NCI-H524 (cell line): ENCODE measurements around the gene NECAP2.

ENCODE experiments used
- DNase-seq, 2 experiments: peaks; one replicate each; lab custom pipeline; 2025; lab: John Stamatoyannopoulos, UW

Gene NECAP2, protein sequence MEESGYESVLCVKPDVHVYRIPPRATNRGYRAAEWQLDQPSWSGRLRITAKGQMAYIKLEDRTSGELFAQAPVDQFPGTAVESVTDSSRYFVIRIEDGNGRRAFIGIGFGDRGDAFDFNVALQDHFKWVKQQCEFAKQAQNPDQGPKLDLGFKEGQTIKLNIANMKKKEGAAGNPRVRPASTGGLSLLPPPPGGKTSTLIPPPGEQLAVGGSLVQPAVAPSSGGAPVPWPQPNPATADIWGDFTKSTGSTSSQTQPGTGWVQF

DNA sequence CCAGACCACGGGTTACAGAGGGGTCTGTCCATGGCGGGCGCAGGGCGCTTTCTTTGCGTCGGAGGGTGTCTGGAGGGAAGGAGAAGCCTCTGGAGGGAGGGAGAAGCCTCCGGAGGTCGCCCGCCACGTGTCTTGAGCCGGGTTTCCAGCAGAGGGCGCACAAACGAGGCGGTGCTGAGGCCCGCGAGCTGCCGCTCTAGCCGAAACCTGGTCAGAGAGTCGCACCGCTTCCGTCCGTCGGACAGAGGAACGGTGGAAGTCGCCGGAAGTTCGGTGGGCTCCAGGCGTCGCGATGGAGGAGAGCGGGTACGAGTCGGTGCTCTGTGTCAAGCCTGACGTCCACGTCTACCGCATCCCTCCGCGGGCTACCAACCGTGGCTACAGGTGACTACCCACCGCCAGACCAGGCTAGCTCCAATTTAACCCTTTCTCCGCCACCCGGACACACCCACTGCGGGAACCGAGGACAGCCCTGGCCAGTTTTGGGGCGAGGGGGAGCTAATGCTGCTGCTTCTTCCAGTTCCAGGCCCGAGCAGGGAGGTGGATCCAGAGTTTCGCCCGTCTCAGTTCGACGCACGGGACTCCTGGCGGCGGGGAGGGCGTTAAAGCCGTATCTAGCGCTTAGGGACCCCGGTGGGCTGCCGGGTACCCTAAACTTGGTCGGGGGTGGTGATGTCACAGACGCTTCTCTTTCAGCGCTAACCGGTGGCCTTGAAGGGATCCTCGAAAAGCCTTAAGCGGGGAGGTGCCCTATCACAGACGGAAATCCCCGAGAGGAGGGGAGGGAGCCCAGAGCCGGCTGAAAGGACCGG, at the start of gene NECAP2:
Gene NECAP2 (plus strand): TSS at position 255 of the 812 bp plus-strand sequence. CDS start 38 bp downstream, at position 293.
- peak; percentile 78 to 90 for DNase-seq

DNA sequence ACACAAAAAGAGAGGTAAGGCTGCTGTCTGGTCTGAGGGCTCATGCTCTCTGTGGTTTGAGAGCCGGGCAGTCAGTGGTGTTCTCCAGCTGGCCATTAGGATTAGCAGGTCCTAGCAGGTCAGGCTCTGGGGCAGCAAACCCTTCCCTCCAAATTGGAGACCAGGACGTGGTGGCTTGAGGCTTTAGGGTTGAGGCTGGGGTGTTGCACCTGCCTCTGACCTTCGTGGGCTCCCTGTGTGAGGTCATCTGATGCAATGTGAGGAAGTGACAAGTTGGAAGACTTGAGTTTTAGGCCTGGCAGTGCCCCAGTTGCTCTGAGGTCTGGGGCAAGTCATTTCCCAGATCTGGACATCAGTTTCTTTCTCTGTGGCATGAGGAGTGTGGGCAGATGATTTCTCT, 49.1 kb upstream of the NECAP2 start:
- DNase-seq, result no peak

DNA sequence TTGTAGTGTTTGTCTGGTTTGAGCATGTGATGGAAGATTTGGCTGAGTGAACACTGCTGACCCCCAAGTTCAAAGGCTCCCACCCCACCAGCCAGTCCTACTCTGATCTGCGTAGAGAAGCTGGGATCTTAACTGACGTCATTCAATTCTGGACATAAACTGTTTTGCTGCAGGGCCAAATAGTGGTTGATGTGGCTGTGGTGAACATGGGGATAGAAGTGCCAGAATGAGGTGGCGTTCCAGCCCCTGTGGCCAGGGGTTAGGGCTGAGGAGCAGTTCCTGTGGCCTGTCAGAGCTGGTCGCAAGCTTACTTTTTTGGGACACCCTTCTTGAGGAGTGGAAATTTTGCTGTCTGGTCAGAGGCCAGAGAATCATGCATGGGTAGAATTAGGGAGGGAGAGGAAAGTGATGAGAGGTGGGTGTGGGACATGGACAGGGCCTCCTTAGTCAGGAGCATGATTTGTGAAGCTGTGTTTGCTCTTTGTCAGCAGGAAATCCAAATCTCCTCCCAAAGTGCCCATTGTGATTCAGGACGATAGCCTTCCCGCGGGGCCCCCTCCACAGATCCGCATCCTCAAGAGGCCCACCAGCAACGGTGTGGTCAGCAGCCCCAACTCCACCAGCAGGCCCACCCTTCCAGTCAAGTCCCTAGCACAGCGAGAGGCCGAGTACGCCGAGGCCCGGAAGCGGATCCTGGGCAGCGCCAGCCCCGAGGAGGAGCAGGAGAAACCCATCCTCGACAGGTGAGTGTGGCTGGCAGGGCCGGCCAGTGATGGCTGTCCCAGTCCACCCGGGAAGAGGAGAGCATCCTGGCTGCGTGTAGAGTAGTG, 47.6 kb upstream of the NECAP2 start:
- DNase-seq, result no peak

DNA sequence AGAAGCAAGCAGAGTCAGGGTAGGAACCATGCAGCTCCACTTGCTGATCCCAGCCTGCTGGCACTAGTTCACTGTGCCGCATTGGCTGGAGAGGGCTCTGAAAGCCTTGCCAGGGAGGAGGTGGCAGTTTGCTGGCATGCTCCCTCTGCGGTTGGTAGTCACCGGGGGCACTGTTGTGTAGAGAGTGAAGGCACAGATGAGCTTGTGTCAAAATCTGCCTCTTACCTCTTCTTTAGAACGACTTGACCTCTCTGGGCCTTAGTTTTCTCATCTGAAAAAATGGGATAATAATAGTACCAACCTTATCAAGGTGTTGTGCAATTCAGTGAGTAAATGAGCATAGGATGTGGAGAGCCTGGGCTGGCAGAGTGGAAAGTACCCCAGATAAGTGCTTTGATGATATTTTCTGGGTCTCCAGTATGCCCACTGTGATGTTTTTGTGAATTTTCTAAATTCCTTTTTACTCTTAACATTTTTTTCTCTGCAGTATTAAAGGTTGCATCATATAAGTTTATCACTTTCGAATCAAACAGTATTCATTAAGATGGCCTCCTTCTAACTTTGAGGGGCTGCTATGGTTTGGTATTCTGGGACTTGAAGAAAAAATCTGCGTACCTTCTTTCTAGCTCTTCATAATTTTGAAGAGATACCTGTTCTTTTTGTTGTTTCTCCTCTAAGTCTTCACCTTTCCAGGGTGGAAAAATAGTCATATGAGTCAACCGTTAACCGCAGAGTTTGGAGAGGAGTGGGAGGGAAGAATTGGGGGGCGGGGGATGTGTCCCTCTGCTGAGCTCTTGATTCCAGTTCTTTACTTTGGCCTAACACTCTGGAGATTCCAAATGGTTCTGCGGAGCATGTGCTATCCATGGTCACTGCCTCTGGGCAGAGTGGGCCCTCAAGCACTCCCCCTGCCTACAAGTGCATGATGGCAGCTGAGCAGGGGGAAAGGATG, 46.7 kb upstream of the NECAP2 start:
- DNase-seq, result no peak

DNA sequence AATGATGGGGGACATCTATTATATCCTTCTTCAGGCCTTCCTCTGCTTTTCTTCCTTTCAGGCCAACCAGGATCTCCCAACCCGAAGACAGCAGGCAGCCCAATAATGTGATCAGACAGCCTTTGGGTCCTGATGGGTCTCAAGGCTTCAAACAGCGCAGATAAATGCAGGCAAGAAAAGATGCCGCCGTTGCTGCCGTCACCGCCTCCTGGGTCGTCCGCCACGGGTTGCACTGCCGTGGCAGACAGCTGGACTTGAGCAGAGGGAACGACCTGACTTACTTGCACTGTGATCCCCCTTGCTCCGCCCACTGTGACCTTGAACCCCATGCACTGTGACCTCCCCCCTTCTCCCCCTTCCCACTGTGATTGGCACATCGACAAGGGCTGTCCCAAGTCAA, 45.5 kb upstream of the NECAP2 start:
- no peak for DNase-seq

DNA sequence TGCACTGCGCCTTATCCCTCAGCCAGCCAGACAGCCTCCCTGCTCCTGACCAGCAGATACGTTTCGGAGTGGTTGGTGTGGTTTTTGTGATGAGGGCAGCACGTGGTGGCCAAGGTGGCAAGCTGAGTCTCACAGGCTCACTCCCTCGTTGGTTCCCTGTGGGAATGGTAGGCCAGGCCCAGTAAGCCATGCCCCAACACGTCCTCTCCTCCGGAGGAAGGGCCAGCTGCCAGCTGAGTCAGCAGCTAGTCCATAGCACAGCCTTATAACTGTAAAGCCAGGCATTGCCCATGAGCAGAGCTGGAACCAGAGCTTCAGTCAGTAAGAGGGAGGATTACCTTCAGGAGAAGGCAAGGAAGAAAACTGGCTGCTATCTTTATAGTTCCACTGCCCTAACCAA, 43.9 kb upstream of the NECAP2 start:
- peak; percentile 3 to 38 for DNase-seq

DNA sequence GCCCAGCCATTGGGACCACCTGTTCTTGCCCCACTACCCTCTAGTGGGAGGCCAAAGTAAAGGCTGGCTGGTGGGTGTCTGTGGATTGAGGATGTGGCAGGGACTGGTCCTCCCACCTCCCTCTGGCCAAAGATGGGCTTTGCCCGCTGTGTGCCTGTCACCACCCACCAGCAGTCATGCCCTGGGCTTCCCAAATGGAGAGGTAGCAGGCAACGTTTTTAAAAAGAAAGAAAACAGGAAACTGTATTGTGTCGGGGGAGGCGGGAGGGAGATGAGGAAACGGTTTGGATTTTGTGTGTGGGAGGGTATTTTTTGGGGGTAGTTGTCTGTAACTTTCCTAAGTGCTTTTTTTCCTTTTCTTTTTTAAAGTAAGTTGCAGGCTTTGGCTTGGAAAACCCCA, 43.4 kb upstream of the NECAP2 start:
- no peak for DNase-seq

DNA sequence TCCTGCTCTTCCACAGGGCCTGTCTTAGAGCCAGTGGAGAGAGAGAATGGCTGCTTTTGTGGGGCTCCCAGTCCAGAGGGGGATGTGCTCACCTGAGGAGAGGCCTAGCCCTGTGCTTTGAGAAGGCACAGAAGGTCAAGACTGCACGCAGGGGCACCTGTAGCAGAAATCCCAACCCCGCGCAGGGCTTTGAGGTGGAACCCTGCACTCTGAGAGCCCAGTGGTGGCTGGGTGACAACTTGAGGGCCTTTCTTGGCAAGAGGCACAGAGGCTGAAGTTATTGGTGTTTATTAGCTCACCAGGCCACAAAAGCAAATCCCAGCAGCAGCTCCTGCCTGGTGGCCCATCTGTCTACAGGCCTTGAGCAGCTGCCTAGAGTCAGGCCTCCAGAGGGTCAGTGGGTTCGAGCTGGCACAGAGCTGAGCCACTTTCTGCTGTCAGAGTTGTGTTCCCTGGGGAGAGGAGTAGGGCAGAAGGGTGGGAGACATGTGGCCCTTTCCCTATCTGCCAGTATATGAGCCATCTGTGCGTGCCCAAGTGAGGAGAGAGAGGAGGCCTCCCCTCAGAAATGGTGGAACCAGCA, 42.1 kb upstream of the NECAP2 start:
- DNase-seq, result peak; percentile 92 to 98

DNA sequence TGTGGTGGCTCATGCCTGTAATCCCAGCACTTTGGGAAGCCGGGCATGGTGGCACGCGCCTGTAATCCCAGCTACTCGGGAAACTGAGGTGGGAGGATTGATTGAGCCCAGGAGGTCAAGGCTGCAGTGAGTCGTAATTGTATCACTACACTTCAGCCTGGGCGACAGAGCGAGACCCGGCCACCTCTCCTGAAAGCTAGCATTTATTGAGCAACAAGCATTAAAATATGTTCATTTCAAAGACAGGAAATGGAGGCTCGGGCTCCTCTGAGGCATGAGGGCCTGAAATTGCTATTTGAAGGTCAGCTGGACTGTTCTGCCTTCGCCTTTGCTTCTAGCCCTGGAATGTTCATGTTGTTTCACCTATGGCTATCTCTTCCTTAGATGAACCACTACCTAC, 37.8 kb upstream of the NECAP2 start:
- DNase-seq, result no peak

DNA sequence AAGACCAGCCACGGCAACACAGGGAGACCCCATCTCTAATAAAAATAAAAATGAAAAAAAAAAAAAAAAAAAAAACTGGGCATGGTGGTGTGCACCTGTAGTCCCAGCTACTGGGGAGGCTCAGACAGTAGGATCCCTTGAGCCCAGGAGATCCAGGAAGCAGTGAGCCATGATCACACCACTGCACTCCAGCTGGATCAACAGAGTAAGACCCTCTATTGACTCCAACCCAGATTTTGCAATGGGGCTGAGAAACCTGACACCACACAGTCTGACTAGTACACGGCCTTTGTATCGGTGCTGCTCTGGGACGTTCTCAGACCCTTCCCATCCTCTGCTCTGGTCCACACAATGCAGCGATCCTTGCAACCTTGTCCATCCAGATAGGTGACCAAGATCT, 35.1 kb upstream of the NECAP2 start:
- no peak for DNase-seq

DNA sequence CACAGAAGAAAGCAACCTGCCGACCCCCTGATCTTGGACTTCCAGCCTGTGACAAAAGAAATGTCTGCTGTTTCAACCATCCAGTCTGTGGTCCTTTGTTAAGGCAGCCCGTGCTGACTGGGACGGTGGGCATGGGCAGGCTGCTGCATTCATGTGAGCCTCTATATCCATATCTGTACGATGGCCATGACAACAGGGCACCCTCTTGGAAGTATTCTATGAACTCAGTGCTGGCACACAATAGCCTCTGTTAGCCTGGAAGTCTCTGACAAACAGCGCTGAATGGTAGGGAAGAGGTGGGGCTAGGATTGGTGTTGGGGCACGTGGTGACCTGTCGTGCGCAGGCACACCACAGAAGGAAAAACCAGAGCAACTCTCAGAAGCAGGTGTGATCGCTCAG, 33.7 kb upstream of the NECAP2 start:
- DNase-seq, result no peak

DNA sequence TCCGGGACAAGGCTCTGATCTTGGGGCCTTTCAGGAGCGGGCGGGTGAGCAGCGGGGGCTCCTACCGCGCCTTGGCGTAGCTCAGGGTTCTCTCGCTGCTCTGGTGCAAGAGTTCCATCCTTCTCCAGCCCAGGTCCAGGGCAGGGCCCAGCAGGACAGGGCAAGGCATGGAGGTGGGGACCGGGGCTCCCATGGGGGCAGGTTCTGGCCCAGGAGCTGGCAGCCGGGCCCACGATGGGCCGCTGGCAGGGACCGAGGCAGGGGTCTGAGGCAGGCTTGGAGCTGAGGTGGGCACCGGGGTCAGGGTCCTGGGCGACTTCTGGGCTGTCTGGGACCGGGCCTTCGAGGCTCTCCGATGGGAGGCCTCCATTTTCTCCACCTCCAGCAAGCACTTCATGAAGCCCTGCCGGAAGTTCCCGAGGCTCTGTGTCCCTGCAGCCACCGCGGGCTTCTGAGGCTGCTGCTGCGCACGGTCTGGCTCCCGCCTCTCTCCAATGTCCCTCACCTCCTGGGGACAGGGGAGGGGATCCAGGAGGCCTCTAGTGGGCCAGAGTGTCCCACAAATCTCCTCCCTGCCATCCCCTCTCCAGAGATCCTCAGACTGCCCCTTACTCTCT, 30.9 kb upstream of the NECAP2 start:
- no peak for DNase-seq

DNA sequence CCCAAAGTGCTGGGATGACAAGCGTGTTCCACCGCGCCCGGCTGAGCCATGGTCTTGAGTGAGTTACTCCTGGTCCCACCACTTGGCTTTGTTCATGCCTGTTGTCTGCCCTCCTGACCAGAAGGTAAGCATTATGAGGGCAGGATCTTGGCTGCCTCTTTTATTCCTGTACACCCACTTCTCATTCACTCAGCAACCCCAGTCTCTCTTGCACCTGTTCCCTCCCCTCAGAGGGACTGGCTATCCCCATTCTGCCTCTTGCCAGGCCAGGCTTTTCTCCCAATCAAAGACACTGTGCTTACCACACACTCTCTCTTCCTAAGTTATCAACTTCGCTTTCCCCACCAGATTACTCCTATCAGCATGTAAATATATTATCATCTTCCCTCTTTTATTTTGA, 29.7 kb upstream of the NECAP2 start:
- no peak for DNase-seq

DNA sequence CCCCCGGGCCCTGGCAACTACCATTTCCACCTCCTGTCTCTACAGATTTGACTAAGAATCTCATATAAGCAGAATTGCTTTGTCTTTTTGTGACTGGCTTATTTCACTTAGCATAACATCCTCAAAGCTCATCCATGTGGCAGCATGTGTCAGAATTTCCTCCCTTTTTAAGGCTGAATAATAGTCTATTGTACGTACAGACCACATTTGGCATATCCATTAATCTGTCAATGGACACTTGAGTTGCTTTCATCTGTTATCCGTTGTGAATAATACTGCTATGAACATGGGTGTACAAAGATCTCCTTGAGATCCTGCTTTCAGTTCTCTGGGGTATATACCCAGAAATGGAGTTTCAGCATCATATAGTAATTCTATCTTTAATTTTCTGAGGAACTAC, 27.3 kb upstream of the NECAP2 start:
- no peak for DNase-seq

DNA sequence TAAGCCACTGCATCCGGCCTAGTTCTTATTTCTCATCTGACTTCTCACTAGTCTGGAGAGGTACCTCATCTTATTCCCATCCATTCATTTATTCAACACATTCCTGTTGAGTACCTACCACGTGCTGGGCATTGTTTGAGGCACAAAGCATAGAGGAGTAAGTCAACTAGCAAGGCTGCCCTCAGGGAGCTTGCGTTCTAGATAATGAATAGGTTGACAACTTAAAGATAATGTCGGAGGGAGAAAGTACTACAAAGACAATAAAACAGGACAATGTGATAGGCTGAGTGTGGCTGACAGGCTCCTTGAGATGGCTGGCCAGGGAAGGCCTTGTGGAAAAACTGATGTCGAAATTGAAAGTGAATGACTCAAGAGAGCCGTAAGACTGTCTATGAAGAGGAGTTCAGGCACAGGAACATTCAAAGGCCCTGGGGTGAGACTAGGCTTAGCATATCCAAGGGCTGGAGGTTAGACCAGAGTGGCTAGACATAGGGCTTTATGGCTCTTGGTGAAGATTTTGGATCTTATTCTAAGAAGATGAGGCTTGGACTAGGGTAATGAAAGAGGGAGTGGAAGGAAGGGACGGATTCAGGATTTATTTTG, 21.6 kb upstream of the NECAP2 start:
- DNase-seq, result no peak

DNA sequence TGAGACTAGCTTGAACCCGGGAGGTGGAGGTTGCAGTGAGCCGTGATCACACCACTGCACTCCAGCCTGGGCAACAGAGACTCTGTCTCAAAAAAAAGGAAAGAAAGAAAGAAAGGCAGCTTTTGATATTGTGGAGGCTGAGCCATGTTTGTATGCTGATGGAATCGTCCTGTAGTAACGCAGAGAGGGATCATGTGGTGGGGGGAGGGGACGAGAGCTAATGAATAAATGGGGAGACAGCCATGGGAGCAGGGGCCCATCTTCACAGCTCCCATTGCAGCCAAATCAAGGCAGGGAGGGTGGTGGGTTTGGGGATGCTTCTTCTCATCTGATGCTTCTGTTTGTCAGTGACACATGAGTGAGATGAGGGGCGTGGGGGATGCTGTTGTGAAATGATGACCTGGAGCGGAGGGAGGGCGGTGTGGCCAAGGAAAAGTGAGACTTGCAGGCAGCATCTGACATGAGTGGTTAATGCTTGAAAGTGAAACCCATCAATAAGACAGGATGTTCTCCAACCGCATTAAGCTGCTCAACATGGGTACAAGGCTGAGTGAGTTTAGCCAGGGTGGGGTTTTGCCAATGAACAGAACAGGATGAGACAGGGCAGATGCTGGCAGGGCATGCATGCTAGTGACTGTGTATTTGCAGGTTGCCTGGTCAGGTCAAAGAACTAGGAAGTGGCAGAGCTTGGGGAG, 20.0 kb upstream of the NECAP2 start:
- no peak for DNase-seq

DNA sequence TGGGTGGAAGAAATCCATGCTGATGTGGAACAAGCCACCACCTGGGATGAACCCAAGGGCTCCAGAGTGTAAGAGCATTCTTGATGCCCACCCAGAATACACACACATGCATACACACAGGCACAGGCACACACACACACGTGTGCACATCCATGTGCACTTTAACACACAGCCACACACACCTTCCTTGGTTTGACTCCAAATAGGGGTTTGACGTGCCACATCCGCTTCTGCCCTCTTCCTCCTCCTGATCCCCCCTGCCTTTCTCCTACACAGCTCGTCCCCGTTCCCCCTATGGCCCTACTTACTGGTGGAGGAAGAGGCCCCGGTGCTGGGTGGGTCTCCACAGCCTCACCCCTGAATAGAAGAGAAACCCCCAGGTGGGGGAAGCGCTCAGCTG, 19.3 kb upstream of the NECAP2 start:
- DNase-seq, result no peak

DNA sequence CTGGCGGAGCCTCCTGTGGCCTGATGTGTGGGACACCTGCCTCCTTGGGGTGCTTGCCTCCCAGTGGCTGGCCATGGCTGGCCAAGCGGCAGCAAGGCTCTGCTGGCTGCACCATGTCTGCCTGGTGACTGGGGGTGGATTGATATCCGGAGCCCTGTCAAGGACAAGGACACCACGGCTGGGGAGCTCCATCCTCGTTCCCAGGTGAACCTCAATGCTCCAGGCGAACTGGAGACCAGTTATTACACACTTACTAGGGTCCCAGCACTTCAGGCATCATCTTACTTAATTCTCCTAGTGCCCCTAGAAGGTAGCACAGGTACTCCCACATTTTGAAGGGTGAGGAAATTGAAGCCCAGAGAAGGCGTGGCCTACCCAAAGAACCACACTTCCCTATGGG, 18.5 kb upstream of the NECAP2 start:
- DNase-seq, result no peak

DNA sequence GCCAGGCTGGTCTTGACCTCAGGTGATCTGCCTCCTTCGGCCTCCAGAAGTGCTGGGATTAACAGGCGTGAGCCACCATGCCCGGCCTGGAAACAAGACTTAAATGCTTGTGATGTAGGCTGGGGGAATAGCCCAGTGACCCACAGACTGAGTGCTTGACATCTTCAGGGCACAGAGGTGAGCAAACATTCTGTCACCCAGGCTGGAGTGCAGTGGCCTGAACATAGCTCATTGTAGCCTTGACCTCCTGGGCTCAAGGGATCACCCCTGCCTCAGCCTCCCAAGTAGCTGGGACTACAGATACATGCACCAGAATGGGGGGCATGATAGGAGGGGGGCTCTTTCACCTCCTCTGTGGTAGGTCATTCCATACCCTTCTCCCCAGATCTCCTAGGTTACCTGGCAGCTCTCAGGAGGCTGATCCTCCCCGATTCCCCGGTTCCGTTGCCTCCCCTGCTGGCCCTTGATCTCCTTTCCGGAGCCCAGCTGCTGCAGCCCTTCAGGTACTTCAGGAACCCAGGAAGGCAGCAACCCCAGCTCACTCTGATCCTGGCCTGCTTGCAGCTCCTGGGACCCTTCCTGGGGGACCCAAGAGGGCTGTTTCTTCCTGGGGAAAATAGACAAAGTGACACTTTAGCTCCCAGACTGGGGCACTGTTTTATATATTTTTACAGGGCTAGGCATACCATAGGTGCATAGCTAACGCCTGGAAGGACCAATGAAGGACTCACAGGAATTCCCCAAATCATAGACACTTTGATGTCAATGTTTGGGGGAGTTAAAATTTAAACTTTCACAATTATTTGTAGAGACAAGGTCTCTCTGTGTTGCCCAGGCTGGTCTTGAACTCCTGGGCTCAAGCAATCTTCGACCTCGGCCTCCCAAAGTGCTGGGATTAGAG, 15.1 kb upstream of the NECAP2 start:
- DNase-seq, result no peak
